Thyroid gland (tissue), 4 donors: ENCODE measurements around the gene KRT3.
"Not testable (repeated sequence)": the region's sequence is repeated elsewhere in the genome, so short reads cannot be mapped to it uniquely, and the experiment has no call there.

Experiments used
- CTCF ChIP-seq, 6 experiments: fragments of 200-600 bp in 3 of 6; fragments of 450-650 bp in 3 of 6; sonication (generic) in 3 of 6; IDR thresholded peaks; one replicate each; pipeline ENCODE4 v1.5.1; 2016 to 2019; ENCODE audit warnings: antibody characterized with exemption in 6 of 6, mild to moderate bottlenecking in 2 of 6, inconsistent platforms in 1 of 6, moderate library complexity in 1 of 6
- POLR2A ChIP-seq, 2 donors: fragments of 450-650 bp; IDR thresholded peaks; one replicate each; pipeline ENCODE4 v1.6.1; 2017; ENCODE audit warnings: antibody characterized with exemption in 2 of 2, mild to moderate bottlenecking in 2 of 2, moderate library complexity in 1 of 2

- TF ChIP-seq CTCF, POLR2A (IDR thresholded peaks at IDR 0.05): not testable (repeated sequence)
Observed at GRCh38 chr12:52761218-52761617, 34.7 kb downstream of the KRT3 start.
